Hematopoietic multipotent progenitor cell treated with erythropoietin and hydrocortisone succinate and interleukin-3 and kit ligand, for 6 days (in vitro differentiated cells): ENCODE results near the gene ZNF473.

Source experiments
- DNase-seq: peaks from one replicate; pipeline ENCODE4 v3.0.0-alpha.2; 2015

Gene ZNF473

DNA sequence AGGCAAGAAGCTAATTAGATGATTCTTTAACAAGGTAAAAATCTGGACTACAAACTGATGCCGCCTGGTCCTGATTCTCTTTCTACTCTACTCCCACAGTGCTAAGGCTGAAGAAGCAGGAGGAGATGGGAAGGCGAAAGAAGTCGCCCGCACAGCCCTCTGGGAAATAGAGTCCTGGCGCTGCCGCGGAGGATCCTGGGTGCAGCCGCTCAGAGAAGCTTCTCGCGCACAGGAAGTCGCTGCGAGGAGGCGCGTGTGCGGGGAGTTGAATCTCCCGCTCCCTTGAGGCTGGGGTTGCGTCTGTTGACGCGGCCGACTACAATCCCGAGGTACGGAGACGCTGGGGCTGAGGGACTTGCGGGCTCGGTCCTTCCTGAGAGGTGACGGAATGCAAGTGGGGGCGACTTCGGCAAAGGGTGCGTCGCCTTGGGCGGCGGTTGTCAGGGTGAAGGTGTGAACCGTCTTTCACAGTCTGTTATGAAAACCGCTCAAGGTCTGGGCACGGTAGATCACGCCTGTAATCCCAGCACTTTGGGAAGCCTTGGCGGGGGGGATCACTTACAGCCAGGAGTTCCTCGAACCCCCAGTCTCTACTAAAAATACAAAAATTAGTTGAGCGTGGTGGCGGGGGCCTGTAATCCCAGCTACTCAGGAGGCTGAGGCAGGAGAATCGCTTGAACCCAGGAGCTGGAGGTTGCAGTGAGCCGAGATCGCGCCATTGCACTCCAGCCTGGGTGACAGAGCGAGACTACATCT is at the start of gene ZNF473:
Gene ZNF473 (plus strand): TSS at position 212 of the 756 bp plus-strand sequence. CDS start 5,078 bp downstream, outside the sequence.
- peak; percentile 97 for DNase-seq

- DNase-seq, result no peak
These were observed 49.3 kb upstream of the ZNF473 start for GRCh38 chr19:49976496-49976895.

- no peak for DNase-seq
These were observed 48.7 kb upstream of the ZNF473 start for GRCh38 chr19:49977076-49977475.

GRCh38 chr19:49977881-49978280 is 47.9 kb upstream of the ZNF473 start:
- DNase-seq, result no peak

DNA sequence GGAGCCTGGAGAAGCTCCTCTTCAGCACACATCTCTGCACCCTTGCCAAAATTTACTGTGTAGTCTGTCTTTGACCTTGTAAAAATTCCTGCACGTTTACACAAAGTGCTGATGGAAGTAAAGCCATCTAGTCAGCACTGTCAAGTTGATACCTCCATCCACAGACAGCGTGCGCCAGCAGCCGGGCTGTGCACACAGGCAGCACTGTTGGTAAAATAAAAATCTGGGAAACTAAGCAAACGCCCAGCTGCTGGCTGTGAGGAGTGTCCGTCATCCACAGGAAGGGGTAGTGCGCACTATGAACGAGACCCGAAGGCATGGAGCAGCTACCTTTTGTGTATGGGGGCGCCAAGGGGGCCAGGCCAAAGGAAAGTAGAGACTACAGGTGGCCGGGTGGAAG is 47.5 kb upstream of the ZNF473 start:
- no peak for DNase-seq

DNA sequence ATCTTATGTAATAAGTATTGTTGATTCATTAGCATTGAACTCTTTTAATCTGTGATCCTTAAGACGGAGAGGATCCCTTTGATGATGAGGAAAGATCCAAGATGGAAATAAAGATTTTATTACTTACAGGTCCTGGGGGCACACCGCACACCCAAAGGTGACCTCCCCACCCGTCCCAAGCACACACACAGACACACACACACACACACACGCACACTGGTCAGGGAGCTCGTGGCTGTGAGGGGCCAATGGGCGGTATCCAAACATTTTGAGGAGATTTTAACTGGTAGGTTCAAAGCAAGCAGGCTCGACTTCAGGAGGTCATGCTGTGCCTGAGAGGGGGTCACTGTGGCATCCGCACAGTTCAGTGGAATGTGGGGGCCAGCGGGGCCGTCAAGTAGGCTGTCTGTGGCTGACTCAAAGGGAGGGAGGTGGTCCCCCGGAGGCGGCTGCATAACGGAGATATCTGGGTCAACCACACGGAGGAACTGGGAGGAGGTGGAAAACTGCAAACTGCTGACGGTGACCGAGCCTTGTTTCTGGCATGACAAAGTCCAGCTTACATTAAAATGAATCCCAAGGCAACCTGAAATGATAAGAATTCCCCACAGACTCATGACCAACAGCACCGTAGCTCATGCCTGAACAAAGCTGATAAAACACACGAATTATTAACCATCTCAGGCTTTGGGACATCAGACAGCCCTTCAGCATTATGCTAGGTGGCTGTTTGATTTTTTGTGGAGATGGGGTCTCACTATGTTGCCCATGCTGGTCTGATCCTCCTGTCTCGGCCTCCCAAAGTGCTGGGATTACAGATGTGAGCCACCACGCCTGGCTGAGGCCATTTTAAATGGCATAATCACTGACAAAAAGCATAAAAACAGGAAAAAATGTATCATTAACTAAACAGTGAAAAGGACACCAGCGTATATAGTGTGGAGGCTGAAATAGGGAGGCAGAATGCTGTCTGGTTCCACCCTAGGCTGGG is 43.9 kb upstream of the ZNF473 start:
- peak; percentile 72 for DNase-seq

GRCh38 chr19:49983645-49984229 is 42.1 kb upstream of the ZNF473 start:
- DNase-seq, result peak; percentile 87

DNA sequence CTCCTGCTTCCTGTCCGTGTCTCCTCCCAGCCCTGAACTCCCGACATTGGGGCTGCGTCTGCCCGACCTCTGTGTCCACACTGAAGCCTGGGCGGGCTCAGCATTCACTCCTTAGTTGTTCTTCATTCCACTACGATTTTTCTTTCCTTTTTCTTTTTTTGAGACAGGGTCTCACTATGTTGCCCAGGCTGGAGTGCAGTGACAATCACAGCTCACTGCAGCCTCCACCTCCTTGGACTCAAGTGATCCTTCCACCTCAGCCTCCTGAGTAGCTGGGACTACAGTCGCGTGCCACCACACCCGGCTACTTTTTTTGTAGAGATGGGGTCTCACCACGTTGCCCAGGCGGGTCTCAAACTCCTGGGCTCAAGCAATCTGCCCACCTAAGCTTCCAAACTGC is 41.3 kb upstream of the ZNF473 start:
- no peak for DNase-seq

- no peak for DNase-seq
These were observed 39.9 kb upstream of the ZNF473 start for GRCh38 chr19:49985871-49986270.

DNA sequence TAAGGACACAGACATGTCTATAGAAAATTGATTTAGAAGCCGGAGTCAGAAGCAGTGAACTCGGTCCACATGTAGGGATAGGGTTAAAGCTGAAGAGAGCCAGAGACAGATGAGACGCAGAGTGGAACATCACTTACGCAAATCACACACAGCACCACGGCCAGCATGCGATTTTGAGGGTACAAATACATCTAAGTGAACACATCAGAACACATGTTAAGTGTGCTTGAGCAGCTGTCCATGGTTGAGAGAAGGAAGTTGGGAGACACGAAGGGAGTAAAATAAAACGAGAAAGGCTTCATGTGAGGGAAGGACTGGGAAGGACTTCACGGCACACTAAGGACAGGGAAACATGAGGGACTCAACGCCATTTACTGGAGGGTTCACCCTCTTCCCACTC is 39.5 kb upstream of the ZNF473 start:
- no peak for DNase-seq

DNA sequence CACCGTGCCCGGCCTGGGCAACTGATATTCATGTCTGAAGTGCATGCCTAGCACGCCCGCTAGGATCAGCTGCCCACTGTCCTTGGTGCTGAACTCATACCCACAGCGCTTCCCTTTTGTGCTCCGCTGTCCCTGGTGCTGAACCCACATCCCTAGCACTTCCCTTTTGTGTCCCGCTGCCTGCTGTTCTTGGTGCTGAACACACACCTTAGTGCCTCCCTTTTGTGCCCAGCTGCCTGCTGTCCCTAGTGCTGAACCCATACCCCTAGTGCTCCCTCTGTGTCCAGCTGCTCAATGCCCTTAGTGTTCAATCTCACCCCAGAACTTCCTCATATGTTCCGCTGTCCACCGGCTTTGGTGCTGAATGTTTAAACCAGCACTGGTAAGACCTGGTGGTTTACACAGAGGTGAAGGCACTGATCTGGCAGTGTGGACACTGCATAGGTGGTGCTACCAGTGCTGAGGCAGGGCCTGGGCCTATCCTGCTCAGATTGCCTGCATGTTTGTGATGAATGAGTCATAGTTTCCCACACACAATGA is 38.6 kb upstream of the ZNF473 start:
- peak; percentile 98 for DNase-seq

DNA sequence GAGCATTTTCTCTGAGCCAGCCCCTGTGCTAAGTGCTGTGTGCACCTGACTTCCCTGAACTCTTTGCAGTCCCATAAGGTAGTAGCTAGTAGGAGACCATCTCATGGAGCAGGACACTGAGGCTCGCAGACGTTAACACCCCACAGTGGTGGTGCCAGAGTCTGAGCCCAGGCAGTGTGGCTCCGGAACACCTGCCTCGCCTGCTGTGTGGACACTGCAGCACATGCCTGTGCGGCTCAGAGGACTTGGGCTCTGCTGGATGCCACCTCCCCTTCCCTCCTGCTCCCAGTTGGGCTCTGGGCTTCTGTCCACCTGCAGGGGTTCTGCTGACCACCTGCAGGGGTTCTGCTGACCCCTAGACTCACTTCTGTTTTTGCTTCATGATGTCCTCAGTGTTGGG is 37.8 kb upstream of the ZNF473 start:
- no peak for DNase-seq

- no peak for DNase-seq
These were observed 37.4 kb upstream of the ZNF473 start for GRCh38 chr19:49988433-49988832.

DNA sequence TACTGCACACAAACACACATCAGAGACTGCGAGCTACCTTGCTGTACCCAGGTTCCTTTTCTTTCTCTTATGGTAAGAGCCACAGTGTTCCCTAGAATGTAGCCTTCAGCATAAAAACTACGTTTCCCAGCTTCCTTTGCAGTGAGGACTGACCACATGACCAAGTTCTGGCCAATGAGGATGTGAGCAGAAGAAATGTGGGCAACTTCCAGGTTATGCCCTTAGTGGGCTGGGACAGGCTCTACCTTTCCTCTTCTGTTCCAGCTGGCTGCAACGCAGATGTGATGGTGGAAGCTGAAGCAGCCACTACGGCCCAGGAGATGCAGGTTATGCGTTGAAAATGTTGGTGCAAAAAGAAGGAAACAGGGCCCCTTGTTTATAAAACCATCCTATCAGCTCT is 28.1 kb upstream of the ZNF473 start:
- DNase-seq, result peak; percentile 71

GRCh38 chr19:49999371-50000010 is 26.3 kb upstream of the ZNF473 start:
- DNase-seq, result no peak

- no peak for DNase-seq
These were observed 25.6 kb upstream of the ZNF473 start for GRCh38 chr19:50000038-50000840.

DNA sequence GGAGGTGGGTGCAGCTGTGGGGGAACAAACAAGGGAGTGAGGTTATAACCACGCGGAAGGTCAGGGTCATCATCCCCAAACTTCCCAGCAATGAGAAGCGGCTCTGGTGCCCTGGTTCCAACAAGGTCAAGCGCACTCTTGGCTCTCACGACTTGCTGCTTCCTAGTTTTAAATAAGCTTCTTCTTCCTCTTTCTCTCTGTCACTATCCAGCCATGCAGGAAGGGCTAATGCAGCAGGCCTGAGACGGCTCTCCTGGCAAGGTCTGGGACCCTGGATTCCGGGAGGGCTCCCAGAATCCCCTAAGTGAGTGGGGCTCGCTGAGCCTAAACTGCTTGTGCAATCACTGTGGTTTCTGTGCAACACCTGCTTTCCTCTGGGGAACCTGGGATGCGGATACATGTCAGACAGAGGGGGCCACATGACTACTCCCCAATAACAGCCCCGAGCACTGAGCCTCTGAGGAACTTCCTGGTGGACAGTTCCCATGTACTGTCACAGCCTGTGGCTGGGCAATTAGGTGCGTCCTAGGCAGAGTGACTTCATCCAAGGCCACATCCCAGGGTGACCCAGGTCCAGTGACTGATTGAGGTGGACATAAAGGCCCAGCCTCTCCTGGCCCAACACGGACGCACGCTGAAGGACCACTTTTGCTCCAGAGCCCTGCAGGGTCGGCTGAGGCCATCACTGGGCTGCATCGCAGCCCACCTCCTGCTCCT is 24.8 kb upstream of the ZNF473 start:
- no peak for DNase-seq

- DNase-seq, result no peak
These were observed 24.0 kb upstream of the ZNF473 start for GRCh38 chr19:50001775-50002174.

GRCh38 chr19:50002386-50002960 is 23.3 kb upstream of the ZNF473 start:
- no peak for DNase-seq

GRCh38 chr19:50003254-50003788 is 22.5 kb upstream of the ZNF473 start:
- DNase-seq, result no peak
